Left ventricle myocardium superior (tissue), 1 donor: ENCODE data around the gene CXCL3. TPM values are rescaled to one million over a fixed set of nuclear protein-coding genes. Genes with fewer than 3 reads are reported as not detected.

Source experiments
- ATAC-seq: fragments of 200-7000 bp; cut with Tn5 transposase; one replicate; pipeline ENCODE4 v1.9.1; 2020; ENCODE audit warnings: mild to moderate bottlenecking, moderate library complexity
- DNase-seq: peaks from one replicate; pipeline ENCODE4 v3.0.0-alpha.2; 2020
- intact Hi-C: fragments of 100-400 bp; cut with micrococcal nuclease; formaldehyde crosslinking; loops from one replicate; pipeline ENCODE4 v1.11.0; 2022
- total RNA-seq: library from RNA; stranded (reverse); fragmentation: NEBNext Ultra II Directional; extraction: Animal tissue kit (Norgen Biotek cat#: 25700); gene quantifications from one replicate; pipeline ENCODE4 v1.2.1, GENCODE V29; 2021
- donor health status: DM: no; HTN: yes; CAD: no; lungs with severe emphysema.

The CXCL3 gene
- total RNA-seq, 1 donor from 2014 or later: 1.3 TPM

GRCh38 chr4:74056858-74057562 lies 18.5 kb upstream of the CXCL3 start:
- ATAC-seq (no peak), DNase-seq (no peak)
- intact Hi-C loops: no loop called here

DNA sequence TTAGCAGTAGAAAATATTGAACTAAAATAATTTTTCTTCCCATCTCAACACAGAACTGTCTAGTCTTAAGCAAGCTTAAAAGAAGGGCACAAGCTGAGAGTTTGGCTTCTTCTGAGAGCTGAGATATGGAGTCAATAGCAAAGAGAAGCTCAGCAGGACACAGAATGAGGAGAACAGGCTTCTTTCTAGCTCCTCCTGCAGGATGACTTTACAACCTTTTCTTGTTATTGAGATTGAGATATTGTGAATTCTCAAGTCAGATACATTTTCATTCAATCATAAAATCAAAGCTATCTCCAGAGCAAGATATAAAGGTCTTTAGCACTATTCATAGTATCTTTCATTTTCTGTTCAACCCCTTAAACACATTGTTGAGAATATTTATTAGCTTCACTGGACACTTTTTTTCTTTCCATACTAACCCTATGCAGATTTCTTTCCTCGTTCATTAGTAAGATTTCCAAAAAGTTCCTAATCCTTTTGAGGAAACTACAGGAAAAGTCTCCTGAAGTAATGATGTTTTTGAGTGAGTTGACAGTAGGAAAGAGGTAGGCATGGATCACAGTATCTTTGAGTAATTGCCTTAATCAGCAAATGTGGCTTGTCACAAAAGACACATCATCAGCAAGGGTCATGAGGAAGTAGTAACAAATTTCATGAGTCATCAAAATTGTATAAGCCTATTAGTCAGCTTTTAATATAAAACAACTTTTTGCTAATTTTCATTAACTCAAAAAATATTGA lies 17.8 kb upstream of the CXCL3 start:
- ATAC-seq (no peak), DNase-seq (no peak)
- intact Hi-C loops: no loop called here

GRCh38 chr4:74055498-74055897 lies 17.0 kb upstream of the CXCL3 start:
- intact Hi-C loops: no loop called here
- ATAC-seq (no peak), DNase-seq (no peak)

- no peak for ATAC-seq
- DNase-seq: no peak
- intact Hi-C loops: no loop called here
These were observed 16.6 kb upstream of the CXCL3 start for GRCh38 chr4:74055096-74055495.

DNA sequence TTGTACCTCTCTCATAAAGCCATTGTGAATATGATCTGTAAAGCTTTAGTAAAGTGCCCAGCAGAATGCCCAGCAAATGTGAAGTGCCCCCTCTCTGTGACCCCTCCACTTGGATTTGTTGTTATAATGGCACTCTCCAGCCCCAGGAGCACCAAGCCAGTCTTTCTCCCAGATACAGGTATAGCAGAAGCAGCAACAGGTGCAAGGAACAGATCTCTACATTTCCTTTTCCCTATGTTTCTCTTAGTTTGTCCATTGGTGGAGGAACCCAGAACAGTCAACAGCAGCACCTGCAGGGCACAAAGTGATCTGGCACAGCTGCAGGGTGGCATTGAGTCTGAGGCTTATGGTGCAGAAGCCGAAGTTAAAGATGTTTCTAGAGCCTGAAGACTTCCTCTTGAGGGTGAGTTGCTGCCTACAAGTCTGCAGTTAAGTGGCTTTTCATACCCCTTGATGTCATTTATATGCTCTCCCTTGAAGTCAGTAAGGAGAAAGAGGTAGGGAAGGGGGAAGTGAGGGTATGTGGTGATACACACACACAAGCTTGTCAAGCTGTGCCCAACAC lies 16.1 kb upstream of the CXCL3 start:
- DNase-seq: no peak
- ATAC-seq: no peak
- intact Hi-C loops: no loop called here

- intact Hi-C loops: no loop called here
These were observed 8.7 kb upstream of the CXCL3 start for GRCh38 chr4:74047152-74047551.

GRCh38 chr4:74045772-74046171 lies 7.3 kb upstream of the CXCL3 start:
- no peak for ATAC-seq
- intact Hi-C loops: no loop called here
- DNase-seq: no peak

More at GRCh38 chr4:74047152-74047551, 8.7 kb upstream of the CXCL3 start:
- no peak for DNase-seq
- no peak for ATAC-seq

DNA sequence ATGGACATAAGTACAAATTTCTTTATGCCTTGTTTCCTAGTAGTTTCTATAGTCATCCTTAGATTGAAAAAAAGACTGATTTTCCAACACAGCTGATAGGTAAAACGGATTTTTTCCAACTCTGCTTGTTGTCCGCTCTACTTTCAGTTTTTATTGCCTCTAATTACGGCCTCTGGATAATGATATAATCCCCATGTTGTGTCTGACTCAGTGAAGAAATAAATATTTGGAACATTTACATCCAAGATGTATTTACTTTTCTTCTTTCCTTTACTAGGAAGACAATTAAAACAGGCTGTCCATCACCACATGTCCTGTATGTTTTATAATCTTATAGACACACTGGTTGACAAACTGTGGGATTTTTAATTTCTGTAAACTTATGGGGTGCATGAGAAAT lies 6.8 kb upstream of the CXCL3 start:
- no peak for ATAC-seq
- DNase-seq: no peak
- intact Hi-C loops: no loop called here

- DNase-seq (no peak), ATAC-seq (no peak)
- intact Hi-C loops: no loop called here
These were observed 6.2 kb upstream of the CXCL3 start for GRCh38 chr4:74044677-74045076.

DNA sequence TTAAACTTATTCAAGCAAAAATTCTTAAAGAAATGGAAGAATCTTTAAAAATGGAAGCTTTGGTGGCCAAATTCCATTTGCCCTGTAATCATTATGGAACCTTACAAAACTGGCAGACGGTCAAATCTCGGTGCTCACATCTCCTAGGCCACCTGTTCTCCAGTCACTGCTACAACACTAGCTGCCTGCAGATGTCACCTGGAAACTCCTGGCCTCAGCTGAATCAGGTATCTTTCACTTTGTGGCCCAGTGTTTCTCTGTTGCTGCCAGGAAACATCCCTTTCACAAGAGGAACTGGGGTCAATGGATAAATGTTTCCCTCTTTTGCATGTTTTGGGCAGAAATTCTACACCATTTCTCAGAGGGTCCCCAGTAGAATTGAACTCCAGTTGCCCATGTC lies 4.2 kb upstream of the CXCL3 start:
- no peak for ATAC-seq
- intact Hi-C loops: no loop called here
- no peak for DNase-seq

DNA sequence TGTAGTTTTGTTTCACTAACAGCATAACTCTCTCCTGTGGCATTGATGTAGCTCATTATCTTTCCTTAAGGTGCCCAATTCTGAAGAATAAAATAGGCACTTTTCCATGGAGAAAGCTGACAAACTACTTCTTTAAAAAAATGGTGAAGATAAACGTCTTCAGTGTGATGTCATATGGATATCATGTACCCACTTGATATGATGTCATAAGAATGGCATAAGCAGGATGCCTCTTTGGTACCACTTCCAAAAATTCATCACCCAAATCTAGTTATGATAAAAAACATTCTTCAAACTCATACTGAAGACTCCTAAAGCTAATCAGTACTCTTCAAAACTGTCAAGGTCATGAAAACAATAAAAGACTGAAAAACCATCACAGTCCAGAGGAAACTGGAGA lies 2.9 kb upstream of the CXCL3 start:
- intact Hi-C loops: no loop called here
- no peak for DNase-seq
- no peak for ATAC-seq

DNA sequence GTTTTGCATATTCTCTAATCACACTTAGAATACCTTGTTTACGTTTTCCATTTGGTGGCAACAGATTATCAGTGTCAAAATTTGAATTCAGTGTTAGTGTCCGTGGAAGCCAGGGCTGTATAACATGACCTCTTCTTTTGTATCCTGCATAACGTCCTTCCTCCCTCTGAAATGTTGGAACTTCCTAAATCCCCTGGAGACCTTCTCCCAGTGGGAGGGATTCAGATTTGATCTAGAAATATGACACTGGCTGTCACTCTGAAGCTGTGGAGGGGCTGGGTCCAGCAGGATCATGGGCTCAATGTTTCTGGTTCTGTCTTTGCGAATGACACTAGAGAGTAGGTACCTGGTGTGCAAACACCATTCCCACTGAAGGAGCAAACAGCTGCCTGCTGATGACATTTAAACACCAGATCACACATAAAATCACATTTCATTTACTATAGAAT lies 850 bp upstream of the CXCL3 start:
- no peak for DNase-seq
- intact Hi-C loops: loop anchor here (10.0 kb wide), 1 partner anchor 95 kb away; no protein-coding TSS in a partner anchor
- ATAC-seq: peak; percentile 40

GRCh38 chr4:74038086-74038424 lies 434 bp downstream of the CXCL3 start:
- DNase-seq: no peak
- ATAC-seq: no peak
- intact Hi-C loops: loop anchor here (10.0 kb wide), 1 partner anchor 97 kb away; no protein-coding TSS in a partner anchor

- intact Hi-C loops: loop anchor here (10.0 kb wide), 1 partner anchor 97 kb away; no protein-coding TSS in a partner anchor
- no peak for ATAC-seq
- DNase-seq: no peak
These were observed 1.2 kb downstream of the CXCL3 start for GRCh38 chr4:74037076-74037955.

DNA sequence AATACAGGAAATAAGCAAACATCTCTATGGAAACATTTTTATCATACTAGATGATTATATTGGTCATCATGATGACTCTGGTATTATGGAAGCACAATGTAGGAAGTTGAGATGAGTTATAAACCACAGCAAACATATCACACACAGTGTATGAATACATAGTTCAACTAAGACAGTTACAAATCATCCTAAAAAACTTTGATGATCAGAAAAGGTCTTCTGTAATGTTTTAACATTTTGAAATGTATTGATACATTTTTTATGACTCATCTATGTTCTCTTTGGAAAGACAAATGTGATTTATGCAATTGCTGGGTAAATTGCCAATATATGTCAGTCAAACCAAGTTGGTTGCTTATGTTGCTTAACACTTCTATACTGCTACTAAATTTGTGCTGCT lies 4.8 kb downstream of the CXCL3 start:
- intact Hi-C loops: loop anchor here (10.0 kb wide), 1 partner anchor 101 kb away; no protein-coding TSS in a partner anchor
- DNase-seq (no peak), ATAC-seq (no peak)

- DNase-seq: no peak
- intact Hi-C loops: loop anchor here (10.0 kb wide), 1 partner anchor 103 kb away; no protein-coding TSS in a partner anchor
- ATAC-seq: no peak
These were observed 6.4 kb downstream of the CXCL3 start for GRCh38 chr4:74032064-74032463.

GRCh38 chr4:74031576-74031975 lies 6.9 kb downstream of the CXCL3 start:
- no peak for ATAC-seq
- intact Hi-C loops: loop anchor here (10.0 kb wide), 1 partner anchor 103 kb away; no protein-coding TSS in a partner anchor
- DNase-seq: no peak

- intact Hi-C loops: loop anchor here (10.0 kb wide), 1 partner anchor 105 kb away; no protein-coding TSS in a partner anchor
- DNase-seq: no peak
- ATAC-seq: no peak
These were observed 8.2 kb downstream of the CXCL3 start for GRCh38 chr4:74030285-74030684.

GRCh38 chr4:74028504-74028903 lies 10.0 kb downstream of the CXCL3 start:
- intact Hi-C loops: no loop called here
- no peak for ATAC-seq

More at GRCh38 chr4:74028504-74028903, 10.0 kb downstream of the CXCL3 start:
- no peak for DNase-seq
